Activated CD8-positive, alpha-beta memory T cell treated with anti-CD3 and anti-CD28 coated beads, Interleukin-2, amount 50 U/mL, for 48 hours (primary cell): ENCODE results near the gene HOPX.
A peak's percentile ranks its signal among the peaks of the same experiment; 100 is the strongest.
"Not testable (repeated sequence)": the region's sequence is repeated elsewhere in the genome, so short reads cannot be mapped to it uniquely, and the experiment has no call there.

Experiments
- DNase-seq: peaks from one replicate; pipeline ENCODE4 v3.0.0-alpha.2; 2020

Gene HOPX

DNA sequence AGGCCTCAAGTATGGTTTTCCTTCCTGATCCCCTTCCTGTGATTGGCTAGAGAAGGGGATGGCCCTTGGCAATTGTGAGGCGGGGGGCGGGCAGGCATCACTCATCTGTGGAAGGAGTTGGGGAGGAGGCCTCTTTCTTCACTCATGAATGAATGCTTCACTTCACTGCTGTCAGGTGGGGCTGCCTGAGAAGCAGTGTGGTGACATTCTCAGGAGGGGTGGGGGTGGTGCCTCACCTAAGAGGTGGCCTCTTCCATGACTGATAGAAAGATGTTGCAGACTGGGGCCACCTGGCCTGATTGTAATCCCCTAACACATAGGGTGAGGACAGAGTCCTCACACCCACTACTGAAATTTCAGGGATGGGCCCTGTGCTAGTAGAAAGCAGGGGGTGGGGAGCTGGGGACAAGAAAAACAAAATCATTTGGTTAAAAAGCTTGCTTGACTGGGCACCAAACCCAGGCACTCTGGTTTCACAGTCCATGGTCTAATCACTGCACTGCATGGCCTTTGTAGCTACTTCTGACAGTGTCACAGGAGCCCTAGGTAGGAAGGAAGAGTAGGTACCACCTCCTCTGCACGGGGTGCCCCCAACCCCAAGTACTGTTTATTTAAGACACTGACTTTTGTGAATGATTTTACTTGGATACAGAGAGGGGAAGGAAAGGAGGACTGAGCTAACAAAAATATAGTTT is 5.6 kb upstream of the HOPX start:
- no peak for DNase-seq

DNA sequence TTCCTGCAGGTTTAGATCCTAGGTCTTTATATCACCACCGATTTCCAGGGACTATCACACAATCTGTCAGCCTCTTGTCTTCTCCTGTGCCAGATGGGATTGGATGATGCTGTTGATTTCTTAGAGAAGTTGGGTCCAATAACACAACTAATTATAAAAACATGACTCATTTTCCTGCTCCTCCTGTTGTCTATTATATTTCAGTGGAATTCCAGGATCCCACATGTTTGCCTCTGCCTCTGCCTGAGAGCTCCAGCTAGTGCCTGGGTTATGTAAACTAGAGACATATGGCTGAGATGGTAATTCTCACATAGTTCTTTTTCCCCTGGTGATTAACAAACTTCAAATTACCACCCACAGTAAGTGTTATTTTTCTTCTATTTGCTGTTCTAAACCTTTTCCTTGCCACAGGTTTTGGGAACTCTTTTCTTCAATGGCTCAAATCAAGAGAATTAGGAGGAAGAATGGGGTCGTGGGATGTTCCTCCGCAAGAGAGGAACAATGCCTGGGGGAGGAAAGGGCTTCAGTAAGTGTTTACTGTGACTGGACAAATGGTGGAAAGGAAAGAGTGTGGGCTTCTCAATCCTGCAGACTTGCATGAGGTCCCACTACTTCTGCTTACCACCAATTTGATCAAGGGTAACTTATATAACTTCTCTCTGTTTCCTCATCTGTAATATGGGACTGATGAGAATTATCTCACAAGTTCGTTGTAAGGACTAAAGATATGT is 3.4 kb upstream of the HOPX start:
- no peak for DNase-seq

DNA sequence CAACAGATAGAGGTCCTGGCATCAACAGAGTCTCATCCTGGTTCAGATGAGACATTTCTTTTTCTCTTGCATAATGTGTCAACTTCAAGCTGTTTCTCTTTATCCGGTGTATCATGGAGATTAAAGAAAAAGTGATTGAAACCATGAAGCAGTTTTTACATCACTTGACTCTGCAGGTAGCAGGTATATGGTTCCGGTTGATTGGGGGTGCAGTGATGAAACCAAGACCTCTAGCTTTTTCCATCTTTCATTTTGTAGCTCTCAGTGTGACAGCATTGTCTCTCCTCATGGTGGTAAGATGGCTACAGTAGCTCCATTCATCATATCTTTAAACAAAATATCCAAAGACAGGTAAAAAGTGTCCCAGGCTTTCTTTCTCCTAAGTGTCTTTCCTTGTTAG is 2.4 kb upstream of the HOPX start:
- DNase-seq, result no peak

DNA sequence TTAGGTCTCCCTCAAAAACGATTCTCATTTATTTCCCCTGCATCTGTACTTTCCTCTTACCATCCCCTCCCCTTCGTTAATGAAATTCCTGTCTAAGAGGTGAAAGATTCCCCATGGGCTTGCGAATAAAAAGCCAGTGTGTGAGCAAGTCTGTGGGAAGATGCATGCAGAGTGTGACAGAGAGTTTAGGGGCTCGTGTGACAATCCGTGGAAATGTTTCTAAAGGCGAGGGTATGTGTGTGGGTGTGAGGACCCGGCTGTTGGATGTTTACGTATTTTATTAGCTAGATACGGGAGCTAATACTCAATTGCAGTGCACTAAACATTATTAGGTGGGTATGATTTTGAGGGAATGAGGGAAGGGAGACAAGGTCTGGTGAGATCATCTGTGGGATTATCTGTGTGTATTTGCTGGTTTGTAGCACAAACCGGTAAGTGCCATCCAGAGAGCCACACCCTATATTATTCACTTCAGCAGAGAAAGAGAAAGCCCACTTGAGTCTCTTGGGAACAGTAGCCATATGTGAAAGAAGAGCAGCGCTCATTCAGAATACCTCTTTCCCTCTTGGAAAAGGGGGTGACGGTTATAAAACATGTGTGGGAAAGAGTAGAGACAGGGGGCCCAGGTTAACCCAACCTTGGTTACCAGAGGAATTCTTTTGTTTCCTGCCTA is 893 bp upstream of the HOPX start:
- DNase-seq, result no peak

DNA sequence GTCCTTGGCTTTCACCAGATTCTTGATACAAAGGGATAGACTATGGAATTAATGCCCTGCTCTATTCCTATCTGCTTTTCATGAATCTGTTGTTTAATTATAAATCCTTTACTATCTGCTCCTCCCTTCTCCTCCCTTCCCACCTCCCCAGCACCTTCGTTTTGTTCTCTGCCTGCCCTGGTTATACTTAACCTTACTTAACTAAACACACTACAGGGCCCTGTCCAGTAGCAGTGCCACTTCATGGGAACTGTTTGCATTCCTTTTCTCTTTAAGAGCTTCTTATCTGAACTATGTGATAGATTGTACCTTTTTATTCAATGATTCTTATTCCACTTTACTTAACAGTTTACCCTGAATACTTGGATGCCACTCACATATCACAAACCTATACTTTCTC is 830 bp downstream of the HOPX start:
- DNase-seq, result no peak

DNA sequence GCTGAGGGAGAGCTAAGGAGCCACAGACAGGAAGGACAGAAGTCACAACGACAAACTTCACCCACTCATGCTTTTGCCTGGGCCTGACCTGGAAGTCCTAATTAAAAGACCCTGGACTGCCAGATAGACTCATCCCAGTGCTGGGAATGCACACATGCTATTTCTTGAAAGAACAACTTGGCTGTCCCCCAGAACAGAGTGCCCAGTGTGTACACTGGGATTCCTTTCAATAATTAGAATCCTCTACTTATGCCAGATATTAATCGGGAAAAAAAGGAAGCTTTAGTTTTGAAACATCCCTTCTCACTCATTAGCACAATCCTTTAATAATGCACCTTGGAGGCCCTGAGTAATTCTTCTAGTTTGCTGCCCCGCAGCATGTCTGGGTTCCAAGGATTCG is 3.4 kb downstream of the HOPX start:
- no peak for DNase-seq

DNA sequence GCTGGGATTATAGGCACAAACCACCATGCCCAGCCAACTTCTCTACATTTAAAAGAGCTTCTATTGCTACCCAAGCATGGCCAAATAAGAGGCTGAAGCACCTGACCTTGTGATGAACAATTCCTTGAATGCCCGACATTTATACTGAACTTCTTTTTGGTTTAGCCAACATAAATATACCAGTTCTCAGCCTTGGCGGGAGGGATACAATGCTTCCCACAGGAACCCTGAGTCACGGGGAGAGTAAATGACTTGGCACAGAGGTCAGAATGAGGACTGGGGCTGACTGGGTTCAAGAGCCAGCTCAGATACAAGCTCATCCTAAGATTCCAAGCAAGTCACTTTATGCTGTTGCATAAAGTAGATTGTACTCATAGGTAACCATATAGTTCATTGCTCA is 6.1 kb downstream of the HOPX start:
- no peak for DNase-seq

DNA sequence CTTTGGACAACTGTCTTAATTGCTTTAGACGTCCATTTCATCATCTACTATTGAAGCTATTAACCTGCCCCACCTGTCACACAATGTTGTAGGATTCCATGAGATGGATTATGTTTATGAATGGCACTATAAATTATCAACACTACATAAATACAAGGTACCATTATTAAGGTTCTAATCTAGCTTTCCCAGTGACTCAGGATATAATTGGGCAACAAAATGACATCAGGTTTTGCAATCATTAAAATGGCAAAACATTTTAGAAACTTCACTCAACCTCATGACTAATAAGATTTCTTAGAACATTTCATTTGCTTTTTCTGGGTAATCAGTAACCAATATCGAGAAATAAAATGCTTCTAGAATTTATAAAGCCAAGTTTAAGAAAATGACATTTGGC is 9.2 kb downstream of the HOPX start:
- DNase-seq, result no peak

DNA sequence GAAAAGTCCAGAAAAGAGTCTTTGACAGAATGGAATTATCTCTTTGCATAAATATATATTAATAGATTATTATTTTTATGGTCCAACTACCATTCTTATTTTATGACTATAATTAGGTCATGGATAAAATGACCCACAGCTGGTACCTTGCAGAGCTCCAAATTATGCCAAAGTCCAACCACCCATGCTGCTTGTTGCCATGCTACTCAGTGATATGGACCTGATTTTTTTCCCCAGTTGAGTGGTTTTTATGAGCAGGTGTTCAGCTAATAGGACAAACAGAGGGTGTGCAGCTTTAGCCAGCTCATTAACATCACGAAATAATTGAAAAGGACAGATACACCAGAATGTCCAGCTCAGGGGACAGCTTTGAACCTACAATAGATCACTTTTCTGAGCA is 9.7 kb downstream of the HOPX start:
- DNase-seq, result no peak

DNA sequence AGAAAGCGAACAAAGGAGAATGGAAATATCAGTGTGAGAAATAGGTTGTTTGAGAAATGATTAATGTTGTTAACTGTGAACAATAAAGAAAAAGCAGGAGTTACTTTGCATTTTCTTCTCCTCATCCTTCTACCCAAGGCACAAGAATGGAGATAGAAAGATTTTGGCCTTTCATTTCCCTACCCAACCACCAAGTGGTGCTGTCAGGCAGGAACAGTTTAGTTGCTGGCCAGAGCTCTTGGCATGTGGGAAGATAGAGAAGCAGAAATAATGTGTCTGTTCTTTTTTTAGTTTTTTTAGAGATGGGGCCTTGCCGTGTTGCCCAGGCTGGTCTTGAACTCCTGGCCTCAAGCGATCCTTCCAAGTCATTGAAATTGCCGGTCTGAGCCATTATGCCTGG is 12.8 kb downstream of the HOPX start:
- DNase-seq, result no peak

DNA sequence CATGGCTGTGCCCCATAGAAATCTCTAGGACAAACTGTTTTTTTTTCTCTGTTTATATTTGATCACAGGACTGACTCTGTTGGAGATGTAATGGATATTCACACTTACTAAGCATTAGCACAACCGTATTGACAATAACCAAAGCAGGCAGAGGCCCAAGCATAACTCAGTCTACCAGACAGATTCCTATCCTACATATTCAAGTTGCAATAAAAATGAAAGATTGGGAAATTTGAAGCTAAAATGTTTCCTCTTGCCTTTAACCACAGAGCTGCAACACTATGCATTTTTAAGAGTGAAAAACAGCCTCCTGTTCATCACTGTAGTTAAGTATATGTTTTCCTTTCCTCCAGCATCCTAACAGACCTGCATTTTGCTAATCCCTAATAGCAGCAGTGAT is 13.7 kb downstream of the HOPX start:
- not testable (repeated sequence) for DNase-seq

DNA sequence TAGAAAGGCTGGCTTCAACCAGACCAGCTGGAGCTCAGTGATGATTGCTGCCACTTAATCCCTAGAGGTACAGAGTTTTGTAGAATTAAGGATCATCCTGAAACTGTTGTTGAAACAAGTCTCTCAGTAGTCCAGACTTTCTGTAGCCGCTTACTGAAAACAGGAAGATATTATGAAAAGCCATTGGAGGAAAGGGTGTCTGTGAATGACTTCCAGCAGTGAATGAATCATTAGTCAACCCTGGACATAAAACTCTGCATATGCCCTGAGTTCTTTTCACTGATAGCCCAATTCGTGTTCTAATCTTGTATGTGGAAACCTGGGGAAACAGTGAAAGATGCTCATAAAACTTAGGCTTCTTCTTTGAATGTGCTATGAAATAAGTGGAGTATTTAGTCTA is 14.8 kb downstream of the HOPX start:
- no peak for DNase-seq

DNA sequence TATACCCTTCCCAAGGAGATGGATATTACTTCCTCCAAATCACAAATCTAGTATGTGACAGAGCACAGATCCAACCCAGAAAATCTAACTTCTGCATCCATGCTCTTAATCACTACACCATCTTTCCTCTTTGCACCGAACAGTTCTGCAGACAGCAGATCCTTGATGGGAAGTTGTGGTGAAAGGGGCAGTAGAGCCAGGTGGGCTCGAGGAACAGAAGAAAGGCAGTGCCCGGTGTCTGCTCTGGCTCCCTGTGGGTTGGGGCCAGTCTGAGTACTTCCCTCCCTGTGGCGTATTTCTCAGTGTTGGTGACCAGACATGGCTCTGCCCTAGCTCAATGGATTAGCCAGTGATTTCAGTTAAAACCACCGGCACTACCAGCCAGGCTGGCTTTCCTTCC is 15.3 kb downstream of the HOPX start:
- DNase-seq, result no peak

DNA sequence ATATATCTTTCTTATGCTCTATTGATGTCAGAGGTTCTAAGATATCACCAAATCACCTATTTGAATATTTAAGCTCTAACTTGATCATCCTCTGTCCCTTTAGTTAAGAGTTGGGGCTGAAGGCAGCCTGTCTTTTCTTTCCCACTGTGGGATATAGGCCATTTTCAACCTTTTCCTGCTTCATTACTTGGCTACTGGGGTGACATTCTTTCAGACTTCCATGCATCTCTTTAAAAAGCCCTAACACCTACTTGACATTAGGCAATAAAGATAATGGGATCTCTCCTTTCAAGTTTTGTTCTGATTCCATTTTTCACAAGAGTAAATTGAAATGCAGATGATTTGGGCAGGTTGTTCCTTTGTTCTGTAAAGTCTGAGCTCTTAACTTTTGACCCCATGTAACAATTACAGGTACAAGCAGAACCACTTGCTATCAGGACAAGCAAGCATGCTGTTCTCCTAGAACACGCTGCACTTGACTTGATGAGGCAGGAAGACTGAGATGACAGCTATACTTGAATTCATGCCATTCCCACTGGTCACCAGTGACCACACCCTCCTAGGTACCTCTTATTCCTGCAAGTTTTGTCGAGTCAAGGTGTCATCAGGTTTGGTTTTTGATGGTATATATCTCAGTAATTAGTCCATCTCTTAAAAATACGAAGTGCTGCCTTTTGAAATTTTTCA is 18.2 kb downstream of the HOPX start:
- DNase-seq, result no peak

DNA sequence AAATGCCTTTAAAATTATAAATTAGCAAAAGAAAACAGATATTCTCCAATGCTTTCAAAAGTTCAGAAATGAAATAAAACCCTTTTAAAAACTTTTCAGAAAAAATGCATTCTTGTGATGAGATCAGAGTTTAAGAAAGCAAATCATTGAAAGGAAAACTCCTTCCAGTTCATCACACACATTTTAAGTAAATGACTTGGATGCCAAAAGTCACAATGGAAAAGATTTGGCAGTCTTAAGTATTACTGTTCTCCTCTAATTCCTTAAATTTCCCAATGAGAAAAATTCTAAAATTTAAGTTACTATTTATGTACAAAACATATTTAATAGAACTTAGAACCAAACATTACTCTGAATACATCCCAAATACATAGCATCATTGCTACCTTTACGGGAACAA is 21.1 kb downstream of the HOPX start:
- no peak for DNase-seq

DNA sequence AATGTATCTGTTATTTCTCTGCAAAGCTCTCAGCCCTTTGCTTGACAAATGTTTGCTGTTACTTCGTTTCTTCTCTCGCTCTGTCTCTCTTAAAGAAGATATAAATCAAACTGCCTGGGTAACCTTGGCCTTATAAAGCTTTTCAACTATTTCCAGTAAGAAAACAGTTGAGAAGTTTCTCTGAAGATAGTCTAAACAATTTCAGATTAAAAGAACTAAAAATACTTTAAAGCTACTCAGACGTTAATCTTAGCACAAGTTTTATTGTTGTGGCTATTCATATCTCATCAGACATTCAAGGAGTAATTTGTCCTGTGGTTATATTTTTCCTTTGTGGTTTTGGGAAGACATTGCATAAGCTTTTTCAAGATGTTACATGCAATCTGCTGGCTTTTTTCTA is 22.6 kb downstream of the HOPX start:
- no peak for DNase-seq

DNA sequence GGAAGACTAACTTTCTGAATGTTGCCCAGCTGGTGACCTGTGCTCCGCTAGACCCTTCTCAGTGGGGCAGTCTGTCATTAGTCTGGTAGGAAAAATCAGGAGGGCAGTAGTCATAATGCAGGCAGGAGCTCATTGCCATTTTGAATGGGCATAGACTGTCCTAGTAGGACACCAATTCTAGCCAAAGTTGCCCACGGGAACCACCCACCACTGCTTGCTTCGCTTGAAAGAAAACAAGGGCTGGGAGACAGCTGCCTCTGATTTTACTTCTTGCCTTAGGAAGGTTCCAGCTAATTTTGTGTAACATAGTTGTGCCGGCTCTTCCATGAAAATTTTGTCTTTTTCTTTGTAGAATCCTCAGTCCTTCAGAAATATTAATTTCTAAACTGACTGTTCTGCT is 23.3 kb downstream of the HOPX start:
- DNase-seq, result no peak

DNA sequence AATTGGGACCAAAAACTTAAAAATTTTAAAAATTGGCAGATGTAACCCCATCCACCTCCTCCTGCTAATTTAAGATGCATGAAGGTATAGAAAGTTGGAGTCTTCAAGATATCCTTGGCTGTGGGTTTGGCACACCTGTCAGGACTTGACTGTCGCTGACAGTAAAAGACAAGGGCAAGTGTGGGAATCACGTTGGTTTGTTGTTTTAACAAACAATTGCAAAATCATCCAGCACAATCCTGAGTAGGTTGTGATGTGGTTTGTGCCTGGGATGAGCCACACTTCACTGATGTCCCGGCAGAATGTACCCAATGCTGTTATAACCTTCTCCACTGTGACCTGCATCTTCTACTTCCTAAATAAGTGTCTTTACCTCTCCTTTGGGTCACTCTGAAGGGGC is 24.0 kb downstream of the HOPX start:
- no peak for DNase-seq

DNA sequence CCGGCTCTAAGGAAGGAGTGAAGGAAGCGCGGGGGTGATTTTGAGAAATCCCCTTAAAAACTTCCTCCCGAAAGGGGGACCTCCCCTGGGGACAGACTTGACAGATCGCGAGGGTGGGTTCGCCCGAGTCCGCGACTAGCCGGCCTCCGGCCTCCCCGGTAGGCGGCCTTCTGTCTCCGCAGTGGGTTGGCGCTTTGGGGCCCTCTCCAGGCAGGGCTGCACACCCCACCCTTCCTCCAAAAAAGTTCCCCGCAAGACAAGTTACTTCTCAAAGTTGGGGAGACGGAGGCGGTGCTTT is 24.8 kb downstream of the HOPX start:
- peak; percentile 83 for DNase-seq

DNA sequence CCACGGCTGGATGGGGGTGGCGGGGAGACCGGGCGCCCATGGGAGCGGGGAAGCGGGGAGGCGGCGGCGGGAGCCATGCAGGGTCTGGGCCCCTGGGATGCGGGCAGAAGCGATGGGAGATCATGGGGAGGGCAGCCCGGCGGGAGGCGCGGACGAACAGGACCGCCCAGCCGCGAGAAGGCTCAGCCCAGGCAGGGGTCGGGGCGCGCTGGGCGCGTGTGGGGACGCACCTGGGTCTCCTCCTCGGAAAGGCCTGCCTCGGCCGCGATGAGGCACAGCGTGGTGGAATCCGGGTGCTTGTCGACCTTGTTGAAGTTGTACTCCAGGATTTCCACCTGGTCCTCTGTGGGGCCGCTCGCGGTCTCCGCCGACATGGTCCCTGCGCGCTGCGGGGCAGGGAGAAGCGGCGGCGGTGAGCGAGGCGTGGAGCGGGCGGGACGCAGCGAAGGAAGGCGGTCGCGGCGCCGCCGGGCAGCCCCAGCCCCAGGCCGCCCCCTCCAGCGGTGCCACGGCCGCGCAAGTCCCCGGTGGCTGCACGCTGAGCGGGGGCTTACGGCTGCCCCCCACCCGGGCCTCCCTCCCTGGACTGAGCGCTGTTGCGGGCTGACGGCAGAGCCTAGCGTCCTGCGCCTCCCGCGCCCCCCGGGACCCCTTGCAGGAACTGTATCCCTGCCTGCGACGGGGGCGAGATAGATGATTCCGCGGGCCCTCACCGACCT is 25.3 kb downstream of the HOPX start:
- DNase-seq, result peak; percentile 76

DNA sequence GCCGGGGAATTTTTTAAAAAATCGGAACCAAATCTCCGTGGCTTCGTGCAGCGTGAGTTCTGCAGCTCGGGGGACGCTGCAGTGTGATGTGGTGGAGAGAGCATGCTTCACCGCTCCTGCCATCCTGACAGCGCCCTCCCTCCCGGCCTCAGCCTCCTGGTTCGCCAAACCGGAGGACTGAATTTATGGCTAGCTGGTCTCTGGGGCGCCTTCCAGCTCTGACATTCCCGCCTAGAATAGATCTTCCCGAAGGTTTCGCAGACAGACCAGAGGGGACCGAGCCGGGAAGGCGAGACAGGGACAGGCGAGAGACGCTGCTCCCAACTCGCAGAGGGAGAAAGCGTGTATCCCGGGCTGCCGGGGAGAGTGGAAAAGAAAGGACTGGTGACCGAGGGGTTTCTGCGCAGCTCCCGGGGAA is 25.9 kb downstream of the HOPX start:
- no peak for DNase-seq

DNA sequence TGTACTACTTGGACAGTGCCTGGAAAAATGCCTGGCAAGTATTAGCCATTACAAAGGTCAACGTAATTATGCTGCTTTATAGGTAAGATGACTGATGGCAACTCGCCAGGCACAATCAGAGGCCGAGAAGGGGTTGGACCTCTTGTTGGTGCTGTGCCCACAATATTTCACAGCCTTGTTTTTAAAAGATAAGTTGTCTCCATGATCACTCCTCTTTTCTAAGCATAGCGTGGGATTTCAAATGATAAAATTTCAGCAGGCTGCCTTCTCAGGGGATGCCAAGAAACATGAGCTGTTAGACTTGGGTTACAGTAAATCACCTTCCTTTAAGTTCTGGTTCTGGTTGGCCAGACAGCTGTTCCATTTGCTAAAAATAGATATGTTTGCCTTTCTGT is 26.9 kb downstream of the HOPX start:
- DNase-seq, result no peak
